NCI-H748 (cell line): Measurements from ENCODE around the gene ENDOG.
"Not testable (repeated sequence)": the region's sequence is repeated elsewhere in the genome, so short reads cannot be mapped to it uniquely, and the experiment has no call there.

Experiments
- DNase-seq: peaks from one replicate; lab custom pipeline; 2025; ENCODE audit not compliant: unreplicated experiment; lab: John Stamatoyannopoulos, UW

The ENDOG gene

DNA sequence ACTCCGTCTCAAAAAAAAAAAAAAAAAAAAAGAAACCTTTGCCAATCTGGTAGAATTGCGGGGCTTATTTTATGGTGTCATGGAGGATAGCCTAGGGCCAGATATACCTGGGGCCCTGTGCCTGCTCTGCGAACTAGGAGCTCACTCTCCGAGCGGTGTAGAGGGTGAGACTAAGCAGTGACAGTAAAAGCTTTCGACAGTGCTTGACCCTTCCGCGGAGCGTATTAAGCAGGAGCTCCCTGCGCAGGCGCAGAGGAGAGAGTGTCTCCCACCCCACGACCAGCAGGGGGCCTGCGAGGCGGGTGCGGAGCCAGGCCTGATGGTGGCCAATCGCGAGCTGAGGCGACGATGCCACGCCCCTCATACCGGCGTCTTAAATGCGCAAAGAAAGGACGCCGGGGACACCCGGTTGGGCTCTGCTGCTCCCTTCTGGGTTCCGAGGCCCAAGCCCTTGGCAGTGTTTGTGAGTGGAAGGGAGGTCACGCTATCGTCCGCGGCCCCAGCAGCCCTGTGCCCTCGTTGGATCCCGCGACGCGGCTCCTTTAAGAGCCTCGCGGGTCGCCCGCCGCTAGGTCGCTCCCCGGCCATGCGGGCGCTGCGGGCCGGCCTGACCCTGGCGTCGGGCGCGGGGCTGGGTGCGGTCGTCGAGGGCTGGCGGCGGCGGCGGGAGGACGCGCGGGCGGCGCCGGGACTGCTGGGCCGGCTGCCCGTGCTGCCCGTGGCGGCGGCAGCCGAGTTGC is at the start of gene ENDOG:
Gene ENDOG (plus strand): TSS at position 402 of the 740 bp plus-strand sequence. CDS start 185 bp downstream, at position 587.
- peak; percentile 99 for DNase-seq

DNA sequence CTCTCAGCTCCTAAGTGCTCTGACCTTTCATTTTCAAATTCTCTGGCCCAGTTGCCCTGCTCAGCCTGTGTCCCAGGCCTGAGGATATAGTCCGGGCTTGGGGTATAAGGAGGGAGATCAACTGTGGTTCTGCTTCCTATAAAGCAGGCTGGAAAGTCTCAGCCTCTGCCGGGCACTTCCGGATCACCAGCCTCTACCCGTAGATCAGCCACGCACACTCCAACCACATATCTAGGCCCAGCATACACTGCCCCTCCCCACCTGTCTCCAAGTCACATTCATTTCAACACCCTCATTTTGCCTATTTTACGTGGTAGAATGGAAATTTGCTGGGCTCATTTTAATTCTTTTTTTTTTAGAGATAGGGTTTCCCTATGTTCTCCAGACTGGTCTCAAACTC is 49.7 kb upstream of the ENDOG start:
- no peak for DNase-seq

DNA sequence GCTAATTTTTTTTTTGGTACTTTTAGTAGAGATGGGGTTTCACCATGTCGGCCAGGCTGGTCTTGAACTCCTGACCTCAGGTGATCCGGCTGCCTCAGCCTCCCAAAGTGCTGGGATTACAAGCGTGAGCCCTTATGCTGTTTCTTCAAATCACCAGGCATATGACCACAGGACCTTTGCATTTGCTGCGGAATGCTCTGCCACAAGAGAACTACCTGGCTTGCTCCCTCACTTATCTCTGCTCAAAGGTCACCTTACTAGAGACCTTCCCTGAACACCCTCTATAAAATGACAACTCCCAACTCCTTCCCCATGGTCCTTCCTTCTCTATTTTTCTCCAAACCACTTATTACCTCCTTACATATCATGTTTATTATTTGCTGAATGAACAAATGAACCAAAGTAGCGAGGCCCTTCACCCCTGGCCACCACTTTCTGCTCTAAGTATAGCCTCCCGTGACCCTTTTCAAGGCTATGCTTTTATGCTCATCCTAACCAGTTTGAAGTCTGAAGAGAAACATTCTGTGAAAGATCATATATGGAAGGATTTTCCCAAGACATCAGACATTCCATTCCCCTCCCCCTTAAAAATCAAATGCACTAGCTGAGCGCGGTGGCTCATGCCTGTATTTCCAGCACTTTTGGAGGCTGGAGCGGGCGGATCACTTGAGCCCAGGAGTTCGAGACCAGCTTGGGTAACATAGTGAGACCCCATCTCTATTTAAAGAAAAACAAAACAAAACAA is 47.8 kb upstream of the ENDOG start:
- DNase-seq, result no peak

DNA sequence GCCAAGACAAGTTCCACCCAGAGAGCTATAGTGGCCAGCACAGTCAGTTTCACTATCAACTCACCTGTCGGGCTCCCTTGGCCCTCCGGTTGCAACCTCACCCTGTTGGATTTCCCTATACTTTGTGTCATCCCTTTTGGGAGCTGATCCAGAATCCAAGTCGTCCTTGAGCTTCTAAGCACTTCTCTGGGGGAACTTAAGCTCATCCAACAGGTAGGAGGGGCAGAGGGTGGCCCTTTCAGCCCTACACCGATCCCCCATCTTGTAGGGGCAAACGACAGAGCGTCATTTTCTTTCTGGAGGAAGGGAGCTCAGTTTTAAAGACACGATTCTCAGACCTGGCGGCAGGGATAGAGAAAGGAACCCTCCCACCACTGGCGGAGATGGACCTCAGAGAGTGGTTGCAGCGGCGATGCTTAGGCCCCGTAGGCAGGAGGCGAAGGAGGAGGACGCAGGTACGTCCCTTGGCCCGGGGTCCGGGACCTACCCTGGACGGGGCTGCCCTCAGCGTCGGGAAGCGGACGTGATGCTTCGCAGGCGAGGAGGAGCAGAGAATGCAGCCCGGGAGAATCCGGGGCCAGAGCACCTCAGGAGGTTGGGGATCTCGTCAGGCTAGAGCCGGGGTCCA is 47.1 kb upstream of the ENDOG start:
- peak; percentile 67 for DNase-seq

DNA sequence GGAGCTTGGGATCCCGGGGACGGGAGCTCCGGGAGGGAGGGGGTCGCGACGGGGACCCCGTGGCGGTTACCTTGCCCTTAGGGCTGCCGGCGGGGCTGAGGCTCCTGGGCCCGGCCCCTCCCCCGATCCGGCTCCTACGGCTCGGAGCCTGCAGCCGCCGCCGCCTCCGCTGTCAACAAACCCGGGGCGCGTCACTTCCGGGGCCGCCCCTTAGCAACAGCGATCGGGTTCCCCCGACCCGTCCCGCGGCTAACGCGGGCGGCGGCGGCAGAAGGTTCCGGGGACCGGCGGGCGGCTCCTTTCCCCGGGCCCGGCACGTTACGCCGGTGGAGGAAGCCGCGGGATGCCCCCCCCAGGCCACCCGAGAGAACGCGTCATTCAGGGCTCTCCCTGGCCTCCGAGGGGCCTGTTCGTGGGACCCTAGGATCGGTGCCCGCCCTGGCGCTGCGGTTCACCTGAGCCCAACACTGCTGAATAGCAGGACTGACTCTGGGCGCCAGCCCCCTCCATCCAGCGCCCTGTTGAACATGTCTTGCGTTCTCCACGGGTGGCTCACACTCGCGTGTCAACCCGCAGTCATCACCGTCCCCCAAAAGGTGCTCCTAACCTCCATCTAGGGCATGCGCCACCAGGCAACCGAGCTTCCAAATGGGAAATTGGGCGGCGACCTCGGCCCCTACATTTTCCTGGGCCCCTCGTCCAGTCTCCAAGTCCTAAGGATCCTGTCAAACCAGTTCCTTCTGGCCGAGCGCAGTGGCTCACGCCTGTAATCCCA is 46.4 kb upstream of the ENDOG start, which contains the start of gene ZER1:
Gene ZER1 (minus strand): TSS at position 183 of the 775 bp plus-strand sequence. CDS start 16,362 bp downstream, outside the sequence.
- peak; percentile 95 for DNase-seq

DNA sequence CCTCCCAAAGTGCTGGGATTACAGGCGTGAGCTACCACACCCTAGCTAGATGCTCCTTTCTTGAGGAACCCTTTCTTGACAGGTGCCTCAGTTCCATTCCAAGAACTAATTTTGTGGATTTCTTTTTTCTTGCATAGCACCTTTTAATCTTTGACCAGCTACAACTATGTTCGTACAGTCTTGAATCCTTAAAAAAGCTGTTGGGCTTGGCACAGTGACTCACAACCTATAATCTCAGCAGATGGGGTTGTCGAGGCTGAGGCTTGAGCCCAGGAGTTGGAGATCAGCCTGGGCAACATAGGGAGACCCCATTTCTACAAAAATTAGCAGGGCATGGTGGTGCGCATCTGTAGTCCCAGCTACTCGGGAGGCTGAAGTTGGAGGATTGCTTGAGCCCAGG is 45.3 kb upstream of the ENDOG start:
- no peak for DNase-seq

DNA sequence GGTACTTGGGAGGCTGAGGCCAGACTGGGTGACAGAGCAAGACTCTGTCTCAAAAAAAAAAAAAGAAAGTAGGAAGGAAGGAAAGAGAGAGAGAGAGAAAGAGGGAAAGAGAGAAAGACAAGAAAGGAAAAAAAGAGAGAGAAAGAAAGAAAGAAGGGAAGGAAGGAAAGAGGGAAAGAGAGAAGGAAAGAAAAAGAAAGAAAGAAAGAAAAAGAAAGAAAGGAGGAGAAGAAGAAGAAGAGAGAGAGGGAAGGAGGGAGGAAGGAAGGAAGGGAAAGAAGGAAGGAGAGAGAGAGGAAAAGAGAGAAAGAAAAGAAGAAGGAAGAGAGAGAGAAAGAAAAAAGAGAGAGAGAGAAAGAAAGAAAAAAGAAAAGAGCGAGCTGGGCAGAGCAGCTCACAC is 43.5 kb upstream of the ENDOG start:
- DNase-seq, result no peak

DNA sequence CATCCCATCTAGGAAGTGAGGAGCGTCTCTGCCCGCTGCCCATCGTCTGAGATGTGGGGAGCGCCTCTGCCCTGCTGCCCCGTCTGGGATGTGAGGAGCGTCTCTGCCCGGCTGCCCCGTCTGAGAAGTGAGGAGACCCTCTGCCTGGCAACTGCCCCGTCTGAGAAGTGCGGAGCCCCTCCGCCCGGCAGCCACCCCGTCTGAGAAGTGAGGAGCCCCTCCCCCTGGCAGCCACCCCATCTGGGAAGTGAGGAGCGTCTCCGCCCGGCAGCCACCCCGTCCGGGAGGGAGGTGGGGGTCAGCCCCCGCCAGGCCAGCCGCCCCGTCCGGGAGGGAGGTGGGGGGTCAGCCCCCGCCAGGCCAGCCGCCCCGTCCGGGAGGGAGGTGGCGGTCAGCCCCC is 38.2 kb upstream of the ENDOG start:
- not testable (repeated sequence) for DNase-seq

DNA sequence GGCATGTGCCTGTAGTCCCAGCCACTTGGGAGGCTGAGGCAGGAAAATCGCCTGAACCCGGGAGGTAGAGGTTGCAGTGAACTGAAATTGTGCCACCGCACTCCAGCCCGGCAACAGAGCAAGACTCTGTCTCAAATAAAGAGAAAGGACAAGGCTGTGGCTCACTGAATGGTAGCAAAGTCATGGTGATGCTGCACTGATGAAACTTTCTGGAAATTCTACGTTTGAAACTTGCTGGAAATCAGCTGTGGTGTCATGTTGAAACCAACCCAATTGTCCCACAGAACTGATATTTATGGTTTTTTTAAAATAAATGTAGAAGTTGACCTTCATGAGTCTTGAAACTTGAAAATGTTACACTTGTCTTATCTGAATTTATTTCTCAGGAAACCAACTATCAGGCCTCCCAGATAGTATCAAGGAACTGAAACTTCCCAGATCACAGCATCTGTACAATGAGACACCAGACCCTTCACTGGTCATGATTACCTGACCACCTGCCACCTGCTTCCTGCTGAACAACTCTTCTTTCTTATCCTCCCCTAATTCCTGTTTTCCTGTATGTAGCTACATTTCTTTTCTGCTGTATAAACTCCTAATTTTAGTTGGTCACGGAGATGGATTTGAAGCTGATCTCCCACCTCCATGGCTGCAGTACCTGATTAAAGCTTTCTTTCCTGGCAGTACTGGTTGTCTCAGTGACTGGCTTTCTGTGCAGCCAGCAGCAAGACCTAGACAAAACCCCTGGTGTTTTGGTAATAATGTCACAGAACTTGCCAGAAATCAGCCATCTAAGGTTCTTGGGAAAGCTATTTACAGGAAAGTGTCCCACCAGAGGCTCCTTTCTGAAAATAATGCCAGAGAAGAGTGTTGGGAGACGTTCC is 36.9 kb upstream of the ENDOG start:
- DNase-seq, result no peak

DNA sequence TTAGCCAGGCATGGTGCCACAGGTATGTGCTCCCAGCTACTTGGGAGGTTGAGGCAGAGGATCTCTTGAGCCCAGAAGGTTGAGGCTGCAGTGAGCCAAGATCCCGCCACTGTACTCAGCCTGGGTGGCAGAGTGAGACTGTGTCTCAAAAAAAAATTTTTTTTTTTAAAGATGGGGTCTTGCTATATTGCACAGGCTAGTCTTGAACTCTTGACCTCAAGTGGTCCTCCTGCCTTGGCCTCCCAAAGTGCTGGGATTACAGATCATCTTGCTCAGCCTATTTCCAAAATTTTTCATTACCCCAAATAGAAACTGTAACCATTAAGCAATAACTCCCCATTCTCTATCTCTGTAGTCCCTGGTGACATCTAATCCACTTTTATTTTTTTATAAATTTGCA is 35.6 kb upstream of the ENDOG start:
- no peak for DNase-seq

DNA sequence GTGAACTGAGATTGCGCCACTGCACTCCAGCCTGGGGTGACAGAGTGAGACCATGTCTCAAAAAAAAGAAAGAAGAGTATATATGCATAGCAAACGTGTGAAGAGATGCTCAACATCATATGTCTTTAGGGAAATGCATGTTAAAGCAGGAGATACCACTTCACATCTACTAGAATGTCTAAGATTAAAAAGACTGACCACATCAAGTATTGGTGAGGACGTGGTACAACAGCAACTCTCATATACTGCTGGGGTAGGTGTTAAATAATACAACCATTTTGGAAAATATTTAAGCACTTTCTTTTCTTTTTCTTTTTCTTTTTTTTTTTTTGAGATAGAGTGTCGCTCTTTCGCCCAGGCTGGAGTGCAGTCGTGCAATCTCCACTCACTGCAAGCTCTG is 32.9 kb upstream of the ENDOG start:
- no peak for DNase-seq

DNA sequence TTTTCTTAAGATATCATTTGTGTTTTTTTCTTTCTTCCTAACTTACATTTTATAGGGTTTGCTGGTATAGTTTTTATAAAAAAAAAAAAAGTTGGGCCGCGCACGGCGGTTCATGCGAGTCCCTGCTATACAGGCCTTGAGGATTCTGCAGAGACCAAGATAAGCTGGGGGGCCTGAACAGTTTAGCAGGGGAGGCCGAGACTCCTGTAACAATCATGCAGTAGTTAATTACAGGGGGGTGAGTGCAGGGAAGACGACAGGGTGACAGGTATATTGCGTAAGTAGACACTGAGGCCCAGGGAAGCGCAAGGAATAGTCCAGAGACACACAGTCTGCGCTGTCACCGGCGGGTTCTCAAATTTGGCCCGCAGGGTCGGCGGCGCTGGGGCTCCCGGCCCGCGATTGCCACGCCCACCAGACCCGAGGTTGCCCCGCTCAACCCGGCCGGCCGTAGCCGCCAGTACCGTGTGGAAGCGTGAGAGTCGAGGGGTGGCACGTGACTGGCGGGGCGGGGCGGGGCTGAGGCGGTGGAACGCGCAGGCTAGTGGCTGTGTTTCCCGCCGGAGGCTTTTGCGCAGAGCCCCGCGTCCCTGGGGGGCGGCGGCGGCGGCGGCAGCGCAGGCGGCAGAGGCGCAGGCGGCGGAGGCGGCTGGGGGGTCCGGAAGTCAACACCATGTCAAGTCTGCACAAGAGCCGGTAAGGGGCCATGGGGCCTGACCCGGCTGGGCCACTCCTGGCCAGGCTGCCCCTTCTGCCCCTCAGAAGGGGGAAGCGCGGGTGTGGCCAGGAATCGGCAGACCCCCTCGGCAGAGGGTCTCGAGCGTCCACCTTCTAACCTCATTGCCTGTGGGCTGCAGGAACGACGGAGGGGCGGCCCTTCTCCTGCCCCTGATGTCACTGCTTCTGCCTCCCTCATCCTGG is 31.4 kb upstream of the ENDOG start, which contains the start of gene TBC1D13:
Gene TBC1D13 (plus strand): TSS at position 573 of the 921 bp plus-strand sequence. CDS start 101 bp downstream, at position 674.
- DNase-seq, result peak; percentile 89

DNA sequence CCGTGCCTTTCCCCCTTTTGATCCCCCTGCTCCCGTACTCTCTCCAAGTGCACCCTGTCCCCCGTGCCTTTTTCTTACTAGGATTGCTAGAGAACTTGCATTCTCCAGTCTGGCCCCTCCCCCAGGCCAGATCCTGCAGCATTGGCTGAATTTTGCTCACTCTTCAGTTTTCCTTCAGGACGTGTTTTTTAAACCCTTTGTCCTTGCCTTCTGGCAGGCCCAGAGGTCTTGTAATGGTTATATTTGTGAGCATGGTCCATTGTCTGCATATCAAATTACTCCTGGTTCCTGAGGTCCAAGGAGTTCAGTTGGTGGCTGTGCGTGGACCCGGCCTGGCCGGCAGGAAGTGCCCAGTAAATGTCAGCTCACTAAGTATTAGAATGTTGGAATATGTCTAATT is 30.6 kb upstream of the ENDOG start:
- peak; percentile 34 for DNase-seq

DNA sequence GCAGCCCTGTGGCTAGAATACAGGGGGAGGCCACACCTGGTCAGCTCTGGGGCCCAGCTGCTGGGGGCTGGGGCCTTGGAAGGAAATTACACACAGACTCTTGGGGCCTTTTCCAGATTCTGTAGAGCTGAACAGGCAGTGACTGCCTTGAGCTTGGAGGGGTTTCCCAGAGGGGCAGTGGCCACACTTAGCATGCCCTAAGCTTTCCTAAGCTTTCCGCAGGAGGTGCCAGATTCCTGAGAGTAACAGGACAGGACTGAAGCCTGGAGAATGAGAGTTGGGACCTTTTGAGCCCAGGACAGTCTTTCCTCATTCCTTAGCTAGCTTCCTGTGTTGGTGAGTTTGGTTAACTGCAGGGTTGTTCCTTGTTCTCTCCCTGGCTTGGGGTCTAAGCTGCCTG is 29.9 kb upstream of the ENDOG start:
- no peak for DNase-seq

DNA sequence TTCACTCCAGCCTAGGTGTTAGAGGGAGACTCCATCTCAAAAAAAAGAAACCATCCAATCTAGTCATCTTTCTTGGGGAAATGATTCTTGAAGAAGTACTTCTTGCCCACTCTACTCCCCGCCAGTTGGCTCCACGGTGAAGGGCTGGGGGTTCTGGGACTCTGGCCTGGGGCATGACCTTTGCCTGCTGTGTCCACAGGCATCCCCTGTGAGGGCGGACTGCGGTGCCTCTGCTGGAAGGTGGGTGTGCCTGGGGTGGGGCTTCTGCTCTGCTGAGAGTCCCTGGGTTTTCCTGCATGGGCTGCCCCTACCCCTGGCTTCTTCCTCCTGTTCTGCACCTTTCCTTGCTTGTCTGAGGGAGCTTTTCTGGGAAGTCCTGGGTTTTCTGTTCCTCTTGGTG is 27.8 kb upstream of the ENDOG start:
- no peak for DNase-seq

DNA sequence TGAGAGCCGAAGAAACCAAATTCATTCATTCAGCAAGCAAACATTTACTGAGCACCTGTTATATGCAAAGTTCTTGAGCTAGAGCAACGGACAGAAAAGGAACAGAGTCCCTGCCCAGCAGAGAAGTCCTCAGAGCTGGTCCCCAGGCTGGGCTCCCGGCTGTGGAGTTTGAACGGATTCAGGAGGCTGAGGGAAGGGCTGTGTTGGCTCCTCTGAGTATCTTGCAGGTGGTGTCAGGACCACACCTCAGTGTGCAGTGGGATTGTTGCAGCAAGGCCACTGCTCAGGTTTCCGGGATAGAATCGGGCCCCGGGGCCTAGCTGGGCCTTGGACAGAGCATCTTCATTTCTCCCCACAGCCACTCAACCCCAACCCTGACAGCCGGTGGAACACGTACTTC is 26.2 kb upstream of the ENDOG start:
- DNase-seq, result no peak

DNA sequence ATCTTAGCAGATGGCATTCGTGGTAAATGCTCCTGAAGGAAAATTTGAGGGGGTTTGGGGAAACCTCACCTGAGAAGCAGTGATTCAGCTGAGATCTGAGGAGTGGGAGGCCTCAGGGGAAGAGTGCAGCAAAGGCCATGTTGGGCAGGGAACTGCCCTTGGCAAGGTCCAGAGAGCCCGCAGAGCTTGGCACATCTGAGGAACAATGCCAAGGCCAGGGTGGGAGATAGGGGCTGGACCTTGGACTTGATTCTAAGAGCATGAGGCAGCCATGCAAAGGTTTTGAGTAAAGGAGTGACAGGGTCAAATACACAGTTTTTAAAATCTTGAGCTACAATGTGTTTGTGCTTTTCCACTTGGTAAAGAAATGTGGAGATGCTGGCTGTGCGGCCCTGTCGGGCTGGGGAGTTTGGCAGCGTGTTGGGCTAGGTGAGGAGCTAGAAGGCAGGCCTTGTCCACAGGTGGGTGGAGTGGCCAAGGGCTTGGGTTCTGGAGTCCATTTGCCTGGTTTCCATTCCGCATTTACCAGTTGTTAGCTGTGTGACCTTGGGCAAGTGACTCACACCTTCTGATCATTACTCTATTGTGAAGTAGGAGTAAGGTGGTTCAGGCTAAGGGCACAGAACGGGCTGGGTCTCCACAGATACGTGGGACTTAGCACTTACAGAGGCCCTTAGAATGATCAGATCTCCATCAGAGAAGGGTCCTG is 25.2 kb upstream of the ENDOG start:
- DNase-seq, result no peak

DNA sequence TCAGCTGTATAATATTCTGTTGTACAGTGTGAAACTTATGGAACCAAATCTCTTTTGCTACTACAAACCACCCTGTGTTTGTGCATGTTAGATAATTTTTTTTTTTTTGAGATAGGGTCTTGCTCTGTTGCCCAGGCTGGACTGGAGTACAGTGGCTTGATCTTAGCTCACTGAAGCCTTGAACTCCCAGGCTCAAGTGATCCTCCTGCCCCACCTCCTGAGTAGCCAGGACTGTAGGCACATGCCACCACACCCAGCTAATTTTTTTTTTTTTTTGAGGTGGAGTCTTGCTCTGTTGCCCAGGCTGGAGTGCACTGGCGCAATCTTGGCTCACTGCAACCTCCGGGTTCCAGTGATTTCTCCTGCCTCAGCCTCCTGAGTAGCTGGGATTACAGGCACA is 23.3 kb upstream of the ENDOG start:
- not testable (repeated sequence) for DNase-seq
